HG03108 (cell line): ENCODE results near the gene PASK.

Source experiments
- ATAC-seq: cut with Tn5 transposase; IDR thresholded peaks from one replicate; pipeline ENCODE4 v1.9.1; 2021; ENCODE audit warnings: moderate library complexity; ENCODE audit not compliant: unreplicated experiment

The PASK gene

DNA sequence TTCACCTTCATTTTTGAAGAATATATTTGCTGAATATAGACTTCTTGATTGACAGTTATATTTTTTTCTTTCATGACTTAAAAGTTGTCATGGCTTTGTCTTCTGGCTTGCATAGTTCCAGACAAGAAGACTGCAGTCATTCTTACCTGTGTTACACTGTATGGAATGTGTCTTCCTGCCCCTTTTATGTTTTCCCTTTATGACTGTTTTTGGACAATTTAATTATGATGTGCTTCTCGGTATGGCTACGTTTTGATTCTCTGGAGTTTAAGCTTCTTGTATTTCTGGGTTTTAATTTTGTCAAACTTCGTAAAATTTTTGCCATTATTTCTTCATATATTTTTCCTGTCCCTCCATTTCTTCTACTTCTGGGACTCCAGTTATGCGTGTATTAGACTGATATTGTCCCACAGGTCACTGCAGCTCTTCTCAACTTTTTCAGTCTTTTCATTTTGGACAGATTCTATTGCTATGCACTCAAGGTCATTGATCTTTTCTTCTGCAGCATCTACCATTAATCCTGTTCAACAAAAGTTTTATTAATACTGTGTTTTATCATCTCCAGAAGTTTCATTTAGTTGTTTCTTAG lies 64.3 kb downstream of the PASK start:
- no peak for ATAC-seq

DNA sequence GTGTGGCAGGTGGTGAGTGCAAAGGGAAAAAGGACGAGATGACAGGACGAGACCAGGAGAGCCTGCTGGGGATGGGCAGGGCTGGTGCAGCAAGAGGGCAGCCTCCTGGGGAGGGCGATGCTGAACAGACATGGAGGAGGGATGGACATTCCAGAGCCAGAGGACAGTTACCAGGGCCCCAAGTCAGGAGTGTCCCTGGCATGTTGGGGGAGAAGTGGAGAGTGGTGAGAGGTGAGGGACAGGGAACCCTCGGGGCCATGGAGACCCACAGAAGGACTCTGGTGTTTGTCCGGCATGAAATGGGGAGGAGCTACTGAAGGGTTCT lies 66.2 kb downstream of the PASK start:
- no peak for ATAC-seq

- no peak for ATAC-seq
Observed at GRCh38 chr2:241082341-241083090, 66.8 kb downstream of the PASK start.

DNA sequence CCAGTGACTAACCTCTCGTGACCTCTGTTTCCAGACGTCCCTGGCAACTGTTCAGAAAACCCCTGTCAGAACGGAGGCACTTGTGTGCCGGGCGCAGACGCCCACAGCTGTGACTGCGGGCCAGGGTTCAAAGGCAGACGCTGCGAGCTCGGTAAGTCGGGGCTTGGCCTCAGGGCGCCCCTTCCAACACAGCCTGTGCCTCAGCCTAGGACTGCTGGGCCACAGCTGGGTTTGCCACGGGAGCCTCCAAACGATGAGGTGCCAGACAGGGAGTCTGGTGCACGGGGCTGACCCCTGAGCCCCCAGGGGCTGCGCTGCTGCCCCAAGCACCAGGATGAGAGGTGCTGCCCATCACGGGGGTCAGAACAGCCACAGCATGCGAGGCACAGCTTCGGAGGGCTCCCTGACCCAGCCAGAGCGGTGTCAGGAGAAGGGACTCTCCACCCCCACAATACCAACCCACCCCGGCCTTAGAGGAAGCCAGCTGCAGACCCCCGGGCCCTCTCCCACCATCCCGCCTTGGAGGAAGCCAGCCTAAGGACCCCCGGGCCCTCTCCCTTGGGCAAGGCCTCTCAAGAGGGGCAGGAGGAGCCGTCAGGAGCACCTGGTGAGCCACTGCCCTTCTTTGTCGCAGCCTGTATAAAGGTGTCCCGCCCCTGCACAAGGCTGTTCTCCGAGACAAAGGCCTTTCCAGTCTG lies 67.5 kb downstream of the PASK start:
- ATAC-seq = no peak

GRCh38 chr2:241081190-241081642 lies 68.1 kb downstream of the PASK start:
- no peak for ATAC-seq

DNA sequence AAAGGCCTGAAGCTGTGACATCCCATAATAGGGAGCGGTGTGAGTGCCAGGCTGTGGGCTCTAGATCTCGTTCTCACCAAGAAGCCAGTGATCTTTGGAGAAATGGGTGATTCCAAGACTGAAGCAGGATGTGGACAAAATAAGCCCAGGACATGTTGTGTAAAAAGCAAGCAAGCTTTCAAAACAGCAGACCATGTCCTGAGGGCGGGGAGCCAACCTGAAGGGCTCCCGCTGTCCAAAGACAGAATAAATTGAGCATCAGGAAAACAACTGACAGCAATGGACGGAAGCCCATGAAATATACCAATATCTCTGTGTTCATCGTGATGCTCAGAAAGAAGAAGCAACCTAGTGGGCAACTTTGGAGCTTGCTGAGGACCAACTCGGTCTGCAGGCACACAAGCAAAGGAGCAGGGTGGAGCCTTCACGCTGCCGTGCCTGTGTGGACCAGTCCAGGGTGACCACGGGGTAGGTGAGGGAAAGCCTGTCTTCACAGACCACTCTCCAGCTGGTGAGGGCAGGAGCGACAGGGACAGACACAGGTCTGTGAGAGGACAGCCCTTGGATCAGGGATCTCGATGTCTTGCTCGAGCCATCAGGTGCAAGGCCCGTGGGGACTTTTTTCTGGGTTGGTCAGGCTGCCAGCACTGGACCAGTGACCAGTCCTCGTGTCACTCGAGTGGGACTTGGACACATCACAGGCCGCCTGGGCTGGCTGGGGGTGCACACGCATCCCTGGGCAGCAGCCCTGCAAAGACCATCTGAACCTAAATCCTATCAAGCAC lies 68.7 kb downstream of the PASK start:
- no peak for ATAC-seq

- no peak for ATAC-seq
Observed at GRCh38 chr2:241074901-241075540, 74.3 kb downstream of the PASK start.

DNA sequence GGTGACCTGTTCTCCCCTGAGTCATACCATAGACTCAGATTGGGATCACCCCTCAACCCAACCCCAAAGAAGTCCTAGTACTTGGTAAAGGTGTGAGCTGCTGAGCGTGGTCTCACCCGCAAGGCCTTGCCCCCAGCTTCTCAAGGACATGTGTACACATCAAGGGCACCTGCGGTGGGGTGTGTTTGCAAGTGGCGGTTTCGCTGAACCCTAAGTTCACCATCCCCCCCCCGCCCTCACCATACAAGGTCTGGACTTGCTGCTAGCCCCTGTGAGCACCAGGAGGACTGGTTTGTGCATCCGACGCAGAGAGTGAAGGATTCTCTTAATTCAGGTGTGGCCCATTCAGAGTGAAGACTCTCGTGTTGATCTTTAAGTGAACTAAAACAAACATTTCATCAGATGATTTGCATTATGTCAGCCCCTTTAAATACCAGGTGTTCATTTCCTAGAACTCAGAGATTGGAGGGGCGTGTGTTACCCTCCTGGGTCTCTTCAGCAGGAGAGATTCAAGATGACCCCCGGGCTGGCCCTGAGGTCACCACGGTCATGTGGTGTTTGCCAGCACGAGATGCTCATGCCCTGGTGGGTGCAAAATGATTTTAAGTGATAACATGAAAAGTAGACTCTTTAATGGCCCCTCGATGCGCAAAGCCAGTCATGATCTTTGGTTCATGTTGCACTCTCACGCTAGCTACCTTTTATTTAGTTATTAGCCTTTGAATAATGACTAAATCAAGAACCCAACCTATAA lies 75.0 kb downstream of the PASK start:
- no peak for ATAC-seq

GRCh38 chr2:241073166-241074064 lies 75.9 kb downstream of the PASK start:
- ATAC-seq = no peak

- ATAC-seq = no peak
Observed at GRCh38 chr2:241072553-241073165, 76.6 kb downstream of the PASK start.

DNA sequence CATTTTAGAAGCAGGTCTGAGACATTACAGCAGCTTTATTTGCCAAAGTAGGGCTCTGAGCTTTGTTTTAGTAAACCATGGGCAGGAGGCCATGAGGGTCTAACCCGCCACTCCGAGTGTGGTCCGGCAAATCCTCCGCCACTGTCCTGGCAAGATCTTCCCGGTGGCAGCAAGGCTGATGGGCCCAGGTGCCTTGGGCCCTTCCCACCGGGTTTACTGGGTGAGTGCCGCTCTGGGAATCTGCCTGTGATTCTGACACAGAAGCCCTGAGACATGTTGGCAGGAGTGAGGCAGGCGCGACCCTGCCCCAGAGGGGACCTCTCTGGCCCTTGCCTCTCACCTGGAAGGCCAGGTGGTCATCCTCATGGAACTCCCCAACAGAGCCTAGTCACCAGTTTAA lies 77.1 kb downstream of the PASK start:
- no peak for ATAC-seq

DNA sequence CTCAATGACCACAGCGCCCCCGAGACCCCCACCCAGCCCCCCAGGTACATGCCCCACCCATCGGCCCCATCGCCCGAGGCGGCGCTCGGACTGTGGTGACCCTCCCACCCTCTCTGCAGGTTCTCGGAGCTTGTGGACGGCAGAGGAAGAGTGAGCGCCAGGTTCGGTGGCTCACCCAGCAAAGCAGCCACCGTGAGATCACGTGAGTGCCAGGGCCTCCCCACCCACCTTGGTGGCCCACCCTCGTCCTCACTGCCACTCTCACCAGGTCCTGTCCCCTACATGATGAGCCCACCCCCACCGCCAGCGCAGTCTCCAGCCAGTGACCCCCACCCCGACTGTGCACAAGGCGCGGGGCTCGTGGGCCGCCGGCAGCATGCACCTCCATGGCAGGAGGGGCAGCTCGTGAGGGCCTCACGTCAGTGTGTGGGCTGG lies 77.6 kb downstream of the PASK start:
- no peak for ATAC-seq

- ATAC-seq = no peak
Observed at GRCh38 chr2:241070811-241071676, 78.2 kb downstream of the PASK start.

DNA sequence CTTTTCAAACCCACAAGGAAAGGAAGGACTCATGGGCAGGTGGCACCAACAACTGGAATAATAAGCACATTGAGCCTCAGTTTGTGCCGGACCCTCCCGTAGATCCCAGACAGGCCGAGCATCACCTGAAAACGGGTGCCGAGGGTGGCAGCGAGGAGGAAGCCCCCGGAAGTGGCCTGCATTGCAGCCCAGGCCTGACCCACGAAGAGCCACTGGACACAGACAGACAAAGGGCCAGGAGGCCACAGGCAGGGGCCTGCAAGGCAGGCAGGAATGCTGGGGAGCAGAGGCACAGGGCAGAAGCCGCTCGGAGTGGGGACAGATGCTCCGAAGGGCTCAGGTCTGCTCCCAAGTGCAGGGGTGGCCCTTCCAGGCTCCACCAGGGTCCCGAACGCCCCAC lies 78.9 kb downstream of the PASK start:
- ATAC-seq = no peak

DNA sequence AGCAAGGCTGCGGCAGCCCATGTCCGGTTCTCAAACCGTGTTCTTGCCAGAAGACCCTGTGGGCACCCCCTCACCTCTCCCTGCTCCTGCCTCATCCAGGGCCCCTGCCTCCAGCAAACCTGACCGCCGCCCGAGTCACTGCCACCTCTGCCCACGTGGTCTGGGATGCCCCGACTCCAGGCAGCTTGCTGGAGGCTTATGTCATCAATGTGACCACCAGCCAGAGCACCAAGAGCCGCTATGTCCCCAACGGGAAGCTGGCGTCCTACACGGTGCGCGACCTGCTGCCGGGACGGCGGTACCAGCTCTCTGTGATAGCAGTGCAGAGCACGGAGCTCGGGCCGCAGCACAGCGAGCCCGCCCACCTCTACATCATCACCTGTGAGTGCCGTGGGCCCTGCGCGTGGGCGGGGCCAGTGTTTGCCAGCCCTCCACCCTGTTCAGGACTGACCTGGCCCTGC lies 79.4 kb downstream of the PASK start:
- ATAC-seq = no peak

DNA sequence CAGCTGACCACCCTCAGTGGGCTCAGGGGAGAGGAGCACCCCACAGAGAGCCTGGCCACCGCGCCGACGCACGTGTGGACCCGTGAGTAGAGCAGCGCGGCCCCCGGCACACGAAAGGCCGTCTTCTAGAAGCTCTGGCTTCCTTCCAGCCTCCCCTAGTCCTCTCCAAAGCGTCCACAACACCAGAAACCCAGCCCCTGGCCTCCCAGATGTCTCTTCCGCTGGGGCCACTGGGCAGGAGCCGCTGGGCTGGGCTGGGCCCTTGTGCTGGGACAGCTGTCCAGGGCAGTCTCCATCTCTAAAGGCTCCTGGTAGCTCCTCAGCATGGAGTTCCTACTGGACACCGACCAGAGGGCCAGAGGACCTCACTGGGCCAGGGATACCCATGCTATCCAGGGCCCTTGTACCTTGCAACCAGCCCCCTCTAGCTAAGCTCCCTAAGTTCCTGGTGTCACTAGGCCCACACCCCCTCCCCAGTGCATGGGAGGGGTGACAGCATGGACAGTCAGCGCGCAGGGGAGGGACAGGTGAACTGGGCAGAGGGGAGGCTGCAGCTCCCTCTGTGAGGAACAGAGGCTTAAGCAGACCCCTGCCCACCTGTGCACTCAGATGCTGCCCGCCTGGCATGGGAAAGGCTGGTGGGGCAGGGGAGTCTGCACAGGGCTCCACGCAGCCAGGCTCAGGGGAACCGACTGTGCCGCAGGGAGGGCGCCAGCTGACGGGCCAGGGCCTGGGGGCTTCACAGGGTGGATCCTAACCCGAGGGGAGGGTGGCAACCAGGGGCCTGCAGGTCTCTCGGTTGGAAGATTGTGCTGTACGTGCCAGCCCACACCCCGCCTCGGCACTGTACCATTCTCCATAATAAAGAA lies 80.1 kb downstream of the PASK start:
- no peak for ATAC-seq
